Measurements from ENCODE around the gene DNMT3B. TPM values are rescaled to one million over a fixed set of nuclear protein-coding genes. Genes with fewer than 3 reads are reported as not detected.

The DNMT3B gene
- 1.7 and 3.8 TPM in 2 replicates for total RNA-seq

DNA sequence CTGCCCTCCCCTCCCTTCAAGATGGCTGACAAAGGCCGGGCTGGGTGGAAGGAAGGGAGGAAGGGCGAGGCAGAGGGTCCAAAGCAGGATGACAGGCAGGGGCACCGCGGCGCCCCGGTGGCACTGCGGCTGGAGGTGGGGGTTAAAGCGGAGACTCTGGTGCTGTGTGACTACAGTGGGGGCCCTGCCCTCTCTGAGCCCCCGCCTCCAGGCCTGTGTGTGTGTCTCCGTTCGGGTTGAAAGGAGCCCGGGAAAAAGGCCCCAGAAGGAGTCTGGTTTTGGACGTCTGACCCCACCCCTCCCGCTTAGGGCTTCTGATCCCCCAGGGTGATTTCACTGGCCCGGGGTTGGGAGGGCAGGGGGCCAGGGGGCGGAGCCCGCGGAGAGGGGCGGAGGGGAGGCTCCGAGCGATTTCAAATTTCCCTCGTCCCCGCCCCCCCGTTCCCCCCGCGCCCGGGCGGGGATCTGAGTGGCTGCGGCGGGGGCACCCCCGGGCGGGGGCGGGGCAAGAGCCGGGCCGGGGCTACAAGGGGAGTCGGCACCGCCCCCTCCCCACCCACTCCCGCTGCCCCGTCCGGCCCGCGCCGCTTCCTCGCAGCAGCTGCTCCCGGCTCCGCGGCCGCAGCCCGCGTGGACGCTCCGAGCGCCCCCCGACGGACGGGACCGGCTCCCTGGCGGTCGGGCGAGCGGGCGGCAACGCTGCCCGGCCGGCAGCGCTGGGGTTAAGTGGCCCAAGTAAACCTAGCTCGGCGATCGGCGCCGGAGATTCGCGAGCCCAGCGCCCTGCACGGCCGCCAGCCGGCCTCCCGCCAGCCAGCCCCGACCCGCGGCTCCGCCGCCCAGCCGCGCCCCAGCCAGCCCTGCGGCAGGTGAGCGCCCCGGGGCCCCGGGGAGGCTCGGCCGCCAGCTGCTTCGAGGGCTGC lies at the start of gene DNMT3B:
TSS of gene DNMT3B (plus strand) at position 555 of the 923 bp plus-strand sequence. CDS start 17,939 bp downstream, outside the sequence.

DNA sequence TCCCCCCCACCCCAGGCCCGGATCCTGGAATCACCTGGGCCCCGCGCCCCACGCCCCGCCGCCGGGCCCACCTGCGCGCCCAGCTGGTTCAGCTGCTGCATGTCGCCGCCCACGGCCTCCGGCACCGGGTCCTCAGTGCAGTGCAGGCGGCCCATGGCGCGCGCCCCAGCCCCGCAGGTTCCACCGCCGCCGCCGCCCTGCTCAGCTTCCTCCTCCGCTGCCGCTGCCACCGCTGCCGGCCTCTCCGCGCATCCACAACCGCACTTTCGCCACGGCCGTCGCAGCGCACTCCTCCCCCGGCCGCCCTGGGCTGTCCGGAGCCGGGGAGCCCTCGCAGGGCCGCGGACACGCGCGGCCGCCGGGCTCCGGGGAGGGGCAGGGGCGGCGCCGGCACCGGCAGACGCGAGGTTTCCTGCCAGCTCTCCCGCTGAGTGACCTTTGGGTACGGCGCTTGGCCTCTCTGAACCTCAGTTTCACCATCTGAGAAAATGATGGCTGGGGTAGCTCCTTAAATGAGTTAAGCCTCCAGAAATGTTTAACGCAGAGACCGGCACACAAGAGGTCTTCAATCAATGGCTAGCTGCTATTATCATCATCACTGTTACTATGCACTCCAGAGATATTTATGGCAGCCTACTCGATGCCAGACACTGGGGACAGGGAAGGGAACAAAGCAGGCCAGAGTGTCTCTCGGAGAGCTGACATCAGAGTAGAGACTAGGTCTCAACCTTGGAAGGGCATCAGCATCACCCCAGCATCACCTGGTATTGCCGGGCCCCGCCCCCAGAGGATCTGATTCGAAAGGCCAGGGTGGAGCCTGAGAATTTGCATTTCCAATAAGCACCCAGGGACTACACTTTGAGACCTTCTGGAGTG lies 18.7 kb upstream of the DNMT3B start, which contains the start of gene COMMD7:
TSS of gene COMMD7 (minus strand) at position 231 of the 876 bp plus-strand sequence. CDS start at position 155, 76 bp downstream.

Other genes with a start within 250 kb of the DNMT3B start
- 2.6 and 4.0 TPM in 2 replicates for gene NOL4L, start 177.1 kb upstream of the DNMT3B start, total RNA-seq
- under 0.01 TPM in 1 of 2 replicates, not detected in the other for gene C20orf203, start 88.4 kb upstream of the DNMT3B start, total RNA-seq
- gene COMMD7, start 18.9 kb upstream of the DNMT3B start, total RNA-seq, result 32.3 and 33.6 TPM in 2 replicates
- 70.5 and 94.1 TPM in 2 replicates for gene MAPRE1, start 57.6 kb downstream of the DNMT3B start, total RNA-seq
- gene EFCAB8, start 96.5 kb downstream of the DNMT3B start, total RNA-seq, result 0.44 TPM in 1 of 2 replicates, not detected in the other
- gene SUN5, start 242.0 kb downstream of the DNMT3B start, total RNA-seq, result not detected in 2 replicates
- not detected in 2 replicates for gene BPIFB2, start 245.3 kb downstream of the DNMT3B start, total RNA-seq